H1 (cell line): Measurements from ENCODE around the gene PDE4D.

Source experiments
- ASH2L ChIP-seq: fragments of 200-600, 300-600 bp; sonication (generic); IDR thresholded peaks from one replicate; pipeline ENCODE4 v1.7.1; 2017; ENCODE audit warnings: low read length
- CBX5 ChIP-seq: fragments of 300-800, 300-1000 bp; sonication (generic); IDR thresholded peaks from 2 replicates; pipeline ENCODE4 v1.7.1; 2016; ENCODE audit warnings: antibody characterized with exemption, low read length, low read depth
- E2F6 ChIP-seq: IDR thresholded peaks from 2 replicates; pipeline ENCODE4 v1.6.1; 2012; ENCODE audit warnings: inconsistent platforms
- HDAC2 ChIP-seq, 2 experiments: fragments of 300-600 bp in 1 of 2; sonication (generic) in 1 of 2; IDR thresholded peaks; 2 replicates each; pipeline ENCODE4 v1.6.1; 2011 to 2012; ENCODE audit warnings: low read depth in 2 of 2, low read length in 2 of 2, mild to moderate bottlenecking in 2 of 2, moderate library complexity in 2 of 2, borderline replicate concordance in 1 of 2, inconsistent platforms in 1 of 2
- JUND ChIP-seq: IDR thresholded peaks from 2 replicates; pipeline ENCODE4 v1.6.1; 2011; ENCODE audit warnings: mild to moderate bottlenecking, improper control_type of control experiment, low read length
- MAFK ChIP-seq: IDR thresholded peaks from 2 replicates; pipeline ENCODE4 v1.6.1; 2012; ENCODE audit warnings: low read depth, mild to moderate bottlenecking, improper control_type of control experiment, low read length
- POLR2A ChIP-seq, 2 experiments: IDR thresholded peaks; 1 replicate in 1 of 2; 2 replicates in 1 of 2; pipeline ENCODE4 v1.6.1; 2011; ENCODE audit warnings: low read depth in 2 of 2, low read length in 2 of 2, mild to moderate bottlenecking in 2 of 2; ENCODE audit errors: control extremely low read depth in 1 of 2
- POLR2AphosphoS5 ChIP-seq: IDR thresholded peaks from 2 replicates; pipeline ENCODE4 v1.6.1; 2011; ENCODE audit warnings: low read depth, low read length
- SIX5 ChIP-seq: IDR thresholded peaks from 2 replicates; pipeline ENCODE4 v1.6.1; 2011; ENCODE audit warnings: mild to moderate bottlenecking, low read depth, low read length
- TF ChIP-seq, protein P1 (sequence below), 3 experiments: IDR thresholded peaks; 1 replicate in 2 of 3; 2 replicates in 1 of 3; pipeline versions ENCODE4 v1.5.1 to v1.6.1; 2011; ENCODE audit warnings: low read length in 3 of 3, mild to moderate bottlenecking in 3 of 3, inconsistent platforms in 2 of 3, low read depth in 1 of 3, moderate library complexity in 1 of 3; ENCODE audit not compliant: insufficient read depth in 1 of 3; ENCODE audit errors: control extremely low read depth in 1 of 3
- TF ChIP-seq, protein P2 (sequence below): IDR thresholded peaks from 2 replicates; pipeline ENCODE4 v1.6.1; 2011; ENCODE audit warnings: low read depth, mild to moderate bottlenecking, low read length; ENCODE audit not compliant: insufficient read depth

DNA sequence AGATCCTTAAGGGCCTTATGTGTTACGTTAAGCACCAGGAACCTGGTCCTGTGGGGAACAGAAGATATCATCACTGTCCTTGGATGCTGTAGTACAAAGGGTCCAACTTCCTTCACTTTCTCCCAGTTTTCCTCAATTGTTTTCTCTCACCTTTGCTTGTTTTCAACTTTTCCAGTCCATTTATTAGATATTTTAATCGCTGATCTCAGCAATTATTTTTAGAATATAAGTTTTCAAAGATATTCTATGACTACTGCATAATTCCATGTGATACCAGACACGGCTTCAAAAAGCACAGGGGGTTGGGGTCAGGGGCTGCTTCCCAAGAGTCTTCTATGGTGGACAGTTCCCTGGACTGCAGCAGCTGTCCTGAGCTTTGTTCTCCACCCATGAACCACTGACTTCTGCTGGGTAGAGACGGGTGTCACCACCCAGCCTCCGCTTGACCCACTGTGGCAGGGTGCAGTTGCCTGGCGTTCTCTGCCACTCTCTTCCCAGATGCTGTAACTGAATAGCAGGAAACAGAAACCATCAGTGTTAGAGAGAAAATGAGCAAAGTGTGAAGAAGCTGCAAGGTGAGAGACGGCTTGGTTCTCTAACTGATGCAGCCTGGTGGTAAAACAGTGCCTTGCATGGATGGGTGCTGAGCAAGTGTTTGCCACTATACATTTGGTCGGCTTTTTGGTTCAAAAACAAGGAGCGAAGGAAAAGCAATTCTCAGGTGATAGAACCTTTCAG lies 927.7 kb downstream of the PDE4D start:
- TF ChIP-seq CBX5 (no peak), POLR2AphosphoS5 (no peak), POLR2A (IDR thresholded peaks at IDR 0.05; ENCODE audit: control extremely low read depth in 1 of 2, low read depth in 2 of 2, low read length in 2 of 2) (no peak), JUND (no peak), HDAC2 (IDR thresholded peaks at IDR 0.05; ENCODE audit: borderline replicate concordance in 1 of 2, low read depth in 2 of 2, low read length in 2 of 2) (no peak), SIX5 (no peak), E2F6 (no peak), MAFK (peak; percentile 48; the same call in 1 of the 2 replicates), ASH2L (no peak)
- TF ChIP-seq, protein P1, sequence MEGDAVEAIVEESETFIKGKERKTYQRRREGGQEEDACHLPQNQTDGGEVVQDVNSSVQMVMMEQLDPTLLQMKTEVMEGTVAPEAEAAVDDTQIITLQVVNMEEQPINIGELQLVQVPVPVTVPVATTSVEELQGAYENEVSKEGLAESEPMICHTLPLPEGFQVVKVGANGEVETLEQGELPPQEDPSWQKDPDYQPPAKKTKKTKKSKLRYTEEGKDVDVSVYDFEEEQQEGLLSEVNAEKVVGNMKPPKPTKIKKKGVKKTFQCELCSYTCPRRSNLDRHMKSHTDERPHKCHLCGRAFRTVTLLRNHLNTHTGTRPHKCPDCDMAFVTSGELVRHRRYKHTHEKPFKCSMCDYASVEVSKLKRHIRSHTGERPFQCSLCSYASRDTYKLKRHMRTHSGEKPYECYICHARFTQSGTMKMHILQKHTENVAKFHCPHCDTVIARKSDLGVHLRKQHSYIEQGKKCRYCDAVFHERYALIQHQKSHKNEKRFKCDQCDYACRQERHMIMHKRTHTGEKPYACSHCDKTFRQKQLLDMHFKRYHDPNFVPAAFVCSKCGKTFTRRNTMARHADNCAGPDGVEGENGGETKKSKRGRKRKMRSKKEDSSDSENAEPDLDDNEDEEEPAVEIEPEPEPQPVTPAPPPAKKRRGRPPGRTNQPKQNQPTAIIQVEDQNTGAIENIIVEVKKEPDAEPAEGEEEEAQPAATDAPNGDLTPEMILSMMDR (IDR thresholded peaks at IDR 0.05; ENCODE audit: control extremely low read depth in 1 of 3, insufficient read depth in 1 of 3, low read depth in 1 of 3, low read length in 3 of 3) = peak; percentile 6 to 43 (median 19)
- TF ChIP-seq, protein P2, sequence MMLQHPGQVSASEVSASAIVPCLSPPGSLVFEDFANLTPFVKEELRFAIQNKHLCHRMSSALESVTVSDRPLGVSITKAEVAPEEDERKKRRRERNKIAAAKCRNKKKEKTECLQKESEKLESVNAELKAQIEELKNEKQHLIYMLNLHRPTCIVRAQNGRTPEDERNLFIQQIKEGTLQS = no peak
